ENCODE data around the gene OTUD6A.

Gene OTUD6A

DNA sequence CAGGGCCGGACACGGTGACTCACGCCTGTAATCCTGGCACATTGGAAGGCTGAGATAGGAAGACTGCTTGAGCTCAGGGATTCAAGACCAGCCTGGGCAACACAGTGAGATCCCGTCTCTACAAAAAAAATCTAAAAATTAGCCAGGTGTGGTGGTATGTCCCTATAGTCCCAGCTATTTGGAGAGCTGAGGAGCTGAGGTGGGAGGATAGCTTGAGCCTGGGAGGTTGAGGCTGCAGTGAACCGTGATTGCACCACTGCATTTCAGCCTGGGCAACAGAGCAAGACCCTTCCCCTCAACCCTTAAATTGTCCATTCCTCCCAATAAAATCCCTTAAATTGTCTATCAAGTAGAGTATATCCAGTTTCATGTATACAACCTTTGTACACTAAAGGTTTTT, 17.0 kb downstream of the OTUD6A start:
- TF ChIP-seq, protein P1, sequence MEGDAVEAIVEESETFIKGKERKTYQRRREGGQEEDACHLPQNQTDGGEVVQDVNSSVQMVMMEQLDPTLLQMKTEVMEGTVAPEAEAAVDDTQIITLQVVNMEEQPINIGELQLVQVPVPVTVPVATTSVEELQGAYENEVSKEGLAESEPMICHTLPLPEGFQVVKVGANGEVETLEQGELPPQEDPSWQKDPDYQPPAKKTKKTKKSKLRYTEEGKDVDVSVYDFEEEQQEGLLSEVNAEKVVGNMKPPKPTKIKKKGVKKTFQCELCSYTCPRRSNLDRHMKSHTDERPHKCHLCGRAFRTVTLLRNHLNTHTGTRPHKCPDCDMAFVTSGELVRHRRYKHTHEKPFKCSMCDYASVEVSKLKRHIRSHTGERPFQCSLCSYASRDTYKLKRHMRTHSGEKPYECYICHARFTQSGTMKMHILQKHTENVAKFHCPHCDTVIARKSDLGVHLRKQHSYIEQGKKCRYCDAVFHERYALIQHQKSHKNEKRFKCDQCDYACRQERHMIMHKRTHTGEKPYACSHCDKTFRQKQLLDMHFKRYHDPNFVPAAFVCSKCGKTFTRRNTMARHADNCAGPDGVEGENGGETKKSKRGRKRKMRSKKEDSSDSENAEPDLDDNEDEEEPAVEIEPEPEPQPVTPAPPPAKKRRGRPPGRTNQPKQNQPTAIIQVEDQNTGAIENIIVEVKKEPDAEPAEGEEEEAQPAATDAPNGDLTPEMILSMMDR (IDR thresholded peaks at IDR 0.05; ENCODE audit: insufficient read depth, low read length, poor library complexity, severe bottlenecking) = no peak
- Histone ChIP-seq H3K27me3 (replicated peaks; ENCODE audit: control insufficient read depth, insufficient read depth, low read length) (no peaks in the 10 kb centered on the region), H3K4me3 (replicated peaks; ENCODE audit: low read depth, low read length) (no peak overlapping the region), H3K36me3 (ENCODE audit: control insufficient read depth, insufficient read depth, low read length) (no peaks in the 10 kb centered on the region)
- DNase-seq (ENCODE audit: extremely low read depth, insufficient read length) = no peak

GRCh38 chrX:70079870-70080269, 17.6 kb downstream of the OTUD6A start:
- TF ChIP-seq, protein P1 (IDR thresholded peaks at IDR 0.05; ENCODE audit: insufficient read depth, low read length, poor library complexity, severe bottlenecking) = no peak
- no peak for DNase-seq (ENCODE audit: extremely low read depth, insufficient read length)
- Histone ChIP-seq H3K4me3 (replicated peaks; ENCODE audit: low read depth, low read length) (no peak overlapping the region), H3K27me3 (replicated peaks; ENCODE audit: control insufficient read depth, insufficient read depth, low read length) (no peaks in the 10 kb centered on the region), H3K36me3 (ENCODE audit: control insufficient read depth, insufficient read depth, low read length) (no peaks in the 10 kb centered on the region)

DNA sequence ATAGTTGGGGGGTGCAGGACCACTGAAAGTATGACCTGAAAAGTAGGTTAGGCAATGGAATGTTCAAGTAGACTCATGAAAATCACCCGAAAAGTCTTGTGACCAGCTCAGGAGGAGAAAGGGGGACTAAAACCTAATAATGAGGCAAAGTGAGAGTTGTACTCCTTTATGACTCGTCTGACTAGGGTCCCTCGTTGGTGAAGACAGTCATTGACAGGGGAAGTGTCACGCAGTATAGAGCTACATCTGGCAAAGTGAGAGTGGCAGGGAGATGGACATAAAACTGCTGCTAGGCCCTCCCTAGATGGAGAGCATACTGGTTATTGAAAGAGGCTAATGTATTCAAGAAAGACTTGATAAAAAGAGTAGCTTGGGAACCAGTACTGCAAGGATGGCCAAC, 20.5 kb downstream of the OTUD6A start:
- Histone ChIP-seq H3K27me3 (replicated peaks; ENCODE audit: control insufficient read depth, insufficient read depth, low read length) (no peaks in the 10 kb centered on the region), H3K36me3 (ENCODE audit: control insufficient read depth, insufficient read depth, low read length) (no peaks in the 10 kb centered on the region), H3K4me3 (replicated peaks; ENCODE audit: low read depth, low read length) (no peak overlapping the region)
- TF ChIP-seq, protein P1 (IDR thresholded peaks at IDR 0.05; ENCODE audit: insufficient read depth, low read length, poor library complexity, severe bottlenecking) = no peak
- DNase-seq (ENCODE audit: extremely low read depth, insufficient read length) = no peak

DNA sequence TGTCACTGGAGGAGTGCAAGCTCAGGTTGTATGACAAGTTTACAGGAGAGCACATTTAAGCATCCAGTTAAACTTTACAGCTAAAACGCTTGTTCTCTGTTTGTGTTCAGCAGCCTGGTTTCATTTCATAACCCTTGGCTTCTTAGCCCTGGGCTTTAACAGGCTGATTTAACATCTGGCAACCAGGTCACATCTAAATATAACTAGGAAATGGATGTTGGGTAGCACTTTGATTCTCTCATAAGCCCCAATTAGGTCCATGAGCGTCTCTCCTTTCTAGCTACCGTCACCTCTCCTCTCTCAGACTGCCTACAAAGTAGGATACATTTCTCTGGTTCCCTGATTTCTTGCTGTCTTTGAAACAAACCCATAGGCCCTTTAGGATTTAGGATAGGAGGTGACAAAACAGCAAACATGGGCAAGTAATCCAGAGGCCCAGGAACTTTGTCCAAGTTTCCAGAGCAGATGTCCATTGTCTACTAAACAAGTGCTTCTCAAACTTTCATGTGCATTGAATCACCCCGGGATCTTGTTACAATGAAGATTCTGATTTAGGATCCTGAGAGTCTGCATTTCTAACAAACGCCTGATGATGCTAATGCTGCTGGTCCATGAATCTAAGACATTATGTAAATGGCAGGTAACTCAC, 22.5 kb downstream of the OTUD6A start:
- no peaks in the 10 kb centered on the region for H3K27me3 ChIP-seq (replicated peaks; ENCODE audit: control insufficient read depth, insufficient read depth, low read length)
- H3K36me3 ChIP-seq (ENCODE audit: control insufficient read depth, insufficient read depth, low read length) = no peaks in the 10 kb centered on the region
- H3K4me3 ChIP-seq (replicated peaks; ENCODE audit: low read depth, low read length) = no peak overlapping the region
- no peak for DNase-seq (ENCODE audit: extremely low read depth, insufficient read length)
- TF ChIP-seq, protein P1 (IDR thresholded peaks at IDR 0.05; ENCODE audit: insufficient read depth, low read length, poor library complexity, severe bottlenecking) = no peak

DNA sequence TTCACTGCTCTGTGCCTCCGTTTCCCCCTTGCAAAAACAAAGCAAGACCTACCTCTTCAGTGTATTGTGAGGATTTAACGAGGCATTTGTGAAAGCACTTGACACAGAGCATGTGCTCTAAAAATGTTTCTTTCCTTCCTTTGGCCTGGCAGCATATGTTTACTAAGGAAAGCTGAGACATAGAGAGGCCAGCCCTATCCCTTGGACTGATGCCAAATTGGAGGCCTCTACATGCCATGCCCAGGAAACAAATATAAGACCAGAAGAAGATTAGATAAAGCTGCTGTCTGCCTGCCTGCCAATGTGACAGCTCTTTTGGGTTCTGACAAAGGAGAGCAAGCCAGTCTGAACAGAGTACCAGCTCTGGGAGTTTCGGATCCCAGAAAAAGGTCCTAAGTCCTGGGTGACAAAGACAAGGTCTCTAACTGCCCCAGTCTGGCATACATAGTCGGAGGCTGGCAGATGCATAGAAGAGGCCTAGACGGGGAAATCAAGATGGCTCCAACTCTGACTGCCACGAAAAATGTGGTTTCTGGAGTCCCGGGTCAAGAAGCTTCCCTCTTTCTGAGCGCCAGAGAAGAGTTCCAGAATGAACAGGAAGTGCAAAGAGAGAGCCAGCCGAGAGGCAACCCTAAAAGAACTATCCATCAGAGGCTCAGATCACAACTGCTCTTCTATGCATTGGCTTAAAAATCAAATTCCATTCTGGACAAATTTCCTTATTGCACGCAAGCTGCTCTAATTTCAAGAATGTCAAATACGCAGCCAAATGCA, 25.8 kb downstream of the OTUD6A start:
- Histone ChIP-seq H3K36me3 (ENCODE audit: control insufficient read depth, insufficient read depth, low read length) (no peaks in the 10 kb centered on the region), H3K27me3 (replicated peaks; ENCODE audit: control insufficient read depth, insufficient read depth, low read length) (no peaks in the 10 kb centered on the region), H3K4me3 (replicated peaks; ENCODE audit: low read depth, low read length) (no peak overlapping the region)
- DNase-seq (ENCODE audit: extremely low read depth, insufficient read length) = no peak
- TF ChIP-seq, protein P1 (IDR thresholded peaks at IDR 0.05; ENCODE audit: insufficient read depth, low read length, poor library complexity, severe bottlenecking) = no peak
